Fibroblast of skin of abdomen (primary cell): ENCODE results near the gene RAPGEF6.
"Not testable (repeated sequence)": the region's sequence is repeated elsewhere in the genome, so short reads cannot be mapped to it uniquely, and the experiment has no call there.

Experiments
- DNase-seq: peaks from one replicate; pipeline ENCODE4 v3.0.0-alpha.2; 2013

RAPGEF6 gene

GRCh38 chr5:131423056-131423455 lies 212.0 kb downstream of the RAPGEF6 start:
- DNase-seq = peak; percentile 12

DNA sequence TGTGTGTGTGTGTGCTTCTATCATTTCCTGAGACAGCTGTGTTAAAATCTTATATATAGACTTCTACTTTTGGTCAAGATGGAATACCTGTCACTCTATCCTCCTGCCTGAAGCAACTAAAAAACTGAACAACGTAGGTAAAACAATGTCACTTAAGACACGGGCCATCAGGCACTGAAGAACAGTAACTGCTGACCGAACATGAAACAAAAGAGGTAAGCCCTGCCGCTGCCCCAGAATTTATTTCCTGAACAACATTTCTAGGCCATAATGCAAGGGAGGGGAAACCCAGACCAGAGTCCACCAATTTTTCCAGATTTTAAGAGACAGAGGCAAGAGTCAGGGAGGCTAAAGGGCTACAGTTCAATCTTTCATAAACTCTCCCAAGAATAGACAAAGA lies 215.2 kb downstream of the RAPGEF6 start:
- no peak for DNase-seq

DNA sequence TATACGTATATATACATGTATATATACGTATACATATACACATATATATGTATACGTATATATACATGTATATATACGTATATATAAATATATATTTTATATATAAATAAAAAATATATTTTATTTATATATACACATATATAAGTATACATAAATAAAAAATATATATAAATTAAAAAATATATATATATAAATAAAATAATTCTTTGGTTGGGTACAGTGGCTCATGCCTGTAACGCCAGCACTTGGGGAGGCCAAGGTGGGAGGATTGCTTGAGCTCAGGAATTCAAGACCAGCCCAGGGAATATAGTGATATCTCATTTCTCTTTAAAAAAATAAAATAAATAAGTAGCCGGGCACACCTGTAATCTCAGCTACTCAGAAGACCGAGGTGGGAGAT lies 216.2 kb downstream of the RAPGEF6 start:
- no peak for DNase-seq

GRCh38 chr5:131417240-131417869 lies 217.7 kb downstream of the RAPGEF6 start:
- peak; percentile 64 for DNase-seq

DNA sequence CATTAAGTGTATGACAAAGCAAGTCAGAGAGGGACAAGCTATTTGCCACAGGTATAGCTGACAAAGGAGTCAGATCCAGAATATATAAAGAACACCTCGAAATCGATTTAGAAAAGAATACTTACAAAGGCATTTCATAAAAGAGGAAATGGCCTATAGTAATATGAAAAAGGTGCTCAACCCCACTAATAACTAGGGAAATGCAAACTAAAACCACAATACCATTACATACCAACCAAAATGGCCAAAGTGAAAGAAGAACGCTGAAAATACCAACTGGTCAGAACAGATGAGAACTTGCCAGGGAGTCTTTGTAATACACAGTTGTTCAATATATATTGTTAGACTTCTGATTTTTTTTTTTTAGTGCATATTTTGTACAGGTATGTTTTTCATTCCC lies 218.3 kb downstream of the RAPGEF6 start:
- no peak for DNase-seq

GRCh38 chr5:131413605-131414559 lies 221.1 kb downstream of the RAPGEF6 start:
- DNase-seq = peak; percentile 52

DNA sequence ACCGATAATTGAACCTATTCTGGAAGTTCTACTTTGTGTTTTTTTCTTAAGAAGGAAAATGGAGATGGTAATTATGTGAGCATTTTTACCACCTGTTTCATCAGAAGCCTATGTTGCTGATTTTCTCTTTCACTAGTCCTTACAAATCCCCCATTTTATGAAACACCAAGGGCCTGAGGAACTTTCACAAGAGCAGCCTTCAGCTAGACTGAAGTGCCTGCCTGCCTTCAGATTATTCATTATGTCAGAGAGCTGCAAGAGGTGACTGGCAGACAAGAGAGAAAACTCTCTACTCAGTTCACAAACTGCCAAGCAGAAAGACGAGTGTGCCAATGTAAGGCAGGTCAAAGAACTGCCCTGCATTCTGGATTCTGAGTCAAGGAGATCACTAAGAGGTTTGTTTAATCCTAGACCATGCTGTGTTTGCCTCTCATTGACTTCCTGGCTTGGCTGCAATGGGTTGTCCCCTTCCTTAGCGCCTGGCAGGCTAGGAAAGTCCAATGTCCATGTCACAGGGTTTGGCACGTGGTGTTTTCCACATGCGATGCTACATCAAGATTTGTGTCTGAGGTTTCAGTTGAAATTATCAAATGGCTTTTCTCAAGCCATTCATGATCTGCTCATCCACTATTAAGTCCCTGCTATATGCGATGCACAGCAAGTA lies 227.9 kb downstream of the RAPGEF6 start:
- no peak for DNase-seq

DNA sequence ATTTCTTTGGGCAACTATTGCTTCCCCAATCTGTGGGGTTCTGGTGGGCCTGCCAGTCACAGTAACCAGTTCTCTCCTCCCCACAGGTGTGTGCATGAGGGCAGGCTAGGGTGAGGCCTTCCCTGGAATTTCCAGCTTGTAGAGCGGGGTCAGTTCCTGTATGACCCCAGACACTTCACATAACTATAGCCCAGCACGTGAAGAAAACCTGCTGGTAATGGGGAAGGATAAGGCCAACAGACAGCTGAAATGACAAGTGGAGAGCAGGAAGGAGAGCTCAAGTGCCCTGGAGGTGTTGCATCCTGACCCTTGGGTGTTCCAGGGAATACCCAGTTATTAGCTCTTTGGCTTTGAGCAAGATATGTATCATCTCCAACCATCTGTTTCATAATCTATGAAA lies 229.0 kb downstream of the RAPGEF6 start:
- no peak for DNase-seq

GRCh38 chr5:131405674-131406073 lies 229.4 kb downstream of the RAPGEF6 start:
- no peak for DNase-seq

DNA sequence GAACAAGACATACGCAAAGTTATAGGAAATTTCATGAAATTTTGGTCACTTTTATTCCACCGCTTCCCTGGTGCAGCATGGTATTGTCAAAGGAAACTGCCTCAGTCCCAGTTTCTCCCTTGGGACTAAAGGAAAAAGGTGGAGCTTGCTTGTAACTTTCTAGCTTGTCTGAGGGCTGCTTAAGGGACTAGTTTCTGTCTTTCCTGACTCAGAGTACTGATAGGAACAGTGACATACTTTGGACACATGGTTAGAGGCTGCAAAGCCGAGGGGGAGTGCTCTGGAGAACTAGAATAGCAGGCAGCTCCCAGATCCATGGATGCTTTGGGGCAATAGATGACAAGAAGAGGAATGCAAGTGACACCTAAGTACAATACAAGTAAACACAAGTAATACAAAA lies 234.4 kb downstream of the RAPGEF6 start:
- no peak for DNase-seq

- DNase-seq = not testable (repeated sequence)
Measured at GRCh38 chr5:131399007-131399406, 236.0 kb downstream of the RAPGEF6 start.

DNA sequence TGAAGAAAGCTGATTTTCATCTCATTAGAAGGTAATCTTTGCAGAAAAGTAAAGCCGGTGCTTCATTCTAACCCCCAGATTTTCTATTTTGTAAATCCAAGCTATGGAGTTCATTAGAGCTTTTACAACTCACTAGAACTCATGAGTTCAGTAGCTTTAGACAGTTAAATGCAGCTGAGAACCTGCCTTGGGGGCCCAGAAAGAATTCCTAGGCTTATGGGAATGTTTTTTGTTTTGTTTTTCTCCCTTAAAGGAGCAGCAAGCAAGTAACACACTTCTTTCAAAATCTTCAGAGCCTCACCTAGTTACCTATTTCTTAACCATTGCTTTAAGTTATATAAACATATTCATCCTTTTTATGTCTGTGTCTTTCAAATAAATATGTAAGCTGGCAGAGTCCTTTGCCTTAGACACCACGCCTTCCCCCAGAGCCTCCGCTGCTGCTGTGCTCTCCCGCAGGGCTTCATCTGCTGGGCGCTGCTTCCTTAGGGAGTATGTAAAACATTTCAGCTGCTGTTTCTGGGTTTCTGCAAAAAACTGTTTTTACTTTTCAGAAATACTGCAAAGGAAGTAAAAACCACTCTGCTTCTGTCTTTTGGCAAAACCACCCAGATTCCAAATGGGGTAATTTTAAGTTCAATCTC lies 238.3 kb downstream of the RAPGEF6 start:
- DNase-seq = no peak

- no peak for DNase-seq
Measured at GRCh38 chr5:131396015-131396414, 239.0 kb downstream of the RAPGEF6 start.

- no peak for DNase-seq
Measured at GRCh38 chr5:131394128-131394527, 240.9 kb downstream of the RAPGEF6 start.

DNA sequence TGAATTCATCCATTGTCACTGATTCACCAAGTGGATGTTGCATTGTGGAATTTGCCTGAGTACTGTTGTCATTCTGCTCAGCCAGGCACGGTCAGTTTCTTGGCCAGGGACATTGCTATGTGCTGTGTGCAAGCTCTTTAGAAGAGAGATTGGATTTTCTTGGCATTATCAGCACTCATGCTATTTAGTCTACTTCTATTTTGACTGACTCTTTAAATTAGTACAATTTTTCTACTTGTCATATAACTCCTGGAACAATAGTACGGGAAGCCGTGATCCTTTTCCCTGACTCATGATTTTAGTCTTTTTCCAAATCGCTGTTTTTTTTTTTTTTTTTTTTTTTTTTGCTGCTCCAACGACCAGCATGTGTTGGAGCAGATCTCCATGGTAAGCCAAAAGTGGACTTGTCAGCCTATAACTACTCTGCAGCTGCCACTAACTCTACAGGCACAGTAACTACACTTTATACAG lies 241.5 kb downstream of the RAPGEF6 start:
- no peak for DNase-seq

GRCh38 chr5:131392466-131393095 lies 242.4 kb downstream of the RAPGEF6 start:
- DNase-seq = no peak

DNA sequence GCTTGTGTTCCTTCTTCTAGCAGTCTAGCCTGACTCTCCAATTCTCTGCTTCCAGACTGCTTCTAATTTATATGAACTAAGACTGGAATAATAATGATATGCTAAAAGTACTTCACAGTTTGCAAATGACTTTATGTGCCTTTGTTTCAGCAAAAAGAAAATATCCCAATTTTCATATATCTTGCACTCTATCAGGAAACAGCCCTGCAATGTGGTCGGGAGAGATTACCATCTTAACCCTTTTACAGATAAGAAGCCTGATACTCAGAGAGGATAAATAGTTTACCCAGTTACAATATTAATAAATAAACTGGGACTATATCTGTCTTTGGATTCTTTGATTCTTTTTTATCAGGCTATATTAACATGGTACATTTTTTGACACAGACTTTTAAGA lies 245.2 kb downstream of the RAPGEF6 start:
- DNase-seq = no peak

DNA sequence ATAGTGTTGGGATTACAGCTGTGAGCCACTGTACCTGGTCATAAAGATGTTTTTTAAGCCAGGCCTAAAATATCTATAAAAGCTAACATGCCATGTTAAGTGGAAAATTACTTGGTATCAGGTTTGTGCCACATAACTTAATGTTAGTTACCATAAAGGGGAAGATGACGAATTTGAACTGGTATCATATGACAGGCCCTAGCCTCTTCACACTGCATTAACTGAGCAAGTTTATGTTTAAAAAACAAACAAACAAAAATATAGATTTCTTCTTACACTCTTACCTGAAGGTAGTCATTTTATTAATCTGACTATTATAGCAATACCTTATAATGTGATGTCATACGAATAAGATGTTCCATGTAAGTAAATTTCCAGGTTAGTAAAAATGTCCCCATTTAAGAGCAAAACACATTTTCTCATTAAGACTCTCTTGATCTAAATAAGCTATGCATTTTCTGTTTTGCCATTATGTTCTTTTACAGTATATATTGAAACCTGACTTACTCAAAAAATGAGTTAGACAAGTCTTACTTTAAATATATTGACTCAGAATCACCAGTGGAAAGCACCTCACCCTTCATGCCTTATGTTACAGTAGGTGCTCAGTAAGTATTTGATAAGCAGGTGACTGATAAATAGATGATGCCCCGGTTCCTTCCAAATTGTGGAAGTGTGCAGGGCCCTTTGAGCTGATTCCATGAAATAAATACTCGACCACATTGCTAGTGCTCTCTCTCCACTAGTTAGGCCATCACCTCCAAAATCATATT lies 245.7 kb downstream of the RAPGEF6 start:
- no peak for DNase-seq

- DNase-seq = no peak
Measured at GRCh38 chr5:131387255-131387654, 247.8 kb downstream of the RAPGEF6 start.

DNA sequence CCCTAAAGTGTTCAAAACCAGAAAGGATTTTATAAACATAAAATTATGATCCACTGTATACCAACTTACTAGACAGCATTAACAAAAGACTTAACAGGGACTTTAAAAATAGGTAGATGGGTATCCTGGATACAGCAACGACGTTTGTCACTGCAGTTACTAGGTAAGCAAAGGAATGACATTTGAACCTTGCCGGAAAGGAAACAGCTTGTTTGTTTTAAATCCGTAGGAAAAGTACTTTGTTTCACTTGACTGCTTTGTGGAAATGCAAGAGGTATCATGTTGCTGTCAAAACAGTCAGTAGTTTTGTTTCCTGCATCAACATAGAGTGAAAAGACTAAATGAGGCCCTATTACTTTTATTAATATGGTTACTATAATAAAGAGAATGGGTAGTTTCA lies 248.2 kb downstream of the RAPGEF6 start:
- no peak for DNase-seq

DNA sequence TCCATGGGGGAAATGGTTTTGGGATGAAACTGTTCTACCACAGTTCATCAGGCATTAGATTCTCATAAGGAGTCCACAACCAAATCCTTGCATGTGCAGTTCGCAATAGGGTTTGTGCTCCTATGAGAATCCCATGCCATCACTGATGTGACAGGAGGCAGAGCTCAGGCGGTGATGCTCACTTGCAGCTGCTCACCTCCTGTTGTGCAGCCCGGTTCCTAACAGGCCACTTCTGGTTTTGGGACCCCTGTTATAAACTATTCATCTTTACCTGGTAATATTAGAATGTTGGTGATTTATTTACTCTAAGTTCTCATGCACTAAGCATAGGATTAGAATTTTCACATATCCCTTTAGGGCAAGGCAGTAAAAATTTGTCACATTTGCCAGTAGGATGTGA lies 248.9 kb downstream of the RAPGEF6 start:
- no peak for DNase-seq
